Keratinocyte (primary cell): Measurements from ENCODE around the gene SPTBN1. TPM values are rescaled to one million over a fixed set of nuclear protein-coding genes. Genes with fewer than 3 reads are reported as not detected.

Experiments used
- DNase-seq: peaks from one replicate; pipeline ENCODE4 v3.0.0-alpha.2; 2011; ENCODE audit warnings: low read depth, missing footprints, low spot score
- FAIRE-seq: peaks from 2 replicates; lab custom pipeline; 2011; peaks lifted over from hg19 to GRCh38; lab: Jason Lieb, UNC
- H2AFZ ChIP-seq: 2 replicates; pipeline ENCODE4 v1.6.0; 2012; ENCODE audit warnings: low read length, control low read depth, inconsistent platforms; ENCODE audit not compliant: control insufficient read depth
- H3K27ac ChIP-seq: 2 replicates; pipeline ENCODE4 v1.5.1; 2011; ENCODE audit warnings: low read length; ENCODE audit not compliant: control insufficient read depth, insufficient read depth
- H3K27me3 ChIP-seq: 3 replicates; pipeline ENCODE4 v1.6.0; 2011; ENCODE audit warnings: low read length; ENCODE audit not compliant: control insufficient read depth, insufficient read depth; ENCODE audit errors: extremely low read depth
- H3K36me3 ChIP-seq, 2 experiments: 2 replicates in 1 of 2; 3 replicates in 1 of 2; pipeline ENCODE4 v1.5.1; 2011; ENCODE audit warnings: low read length in 2 of 2, mild to moderate bottlenecking in 1 of 2; ENCODE audit not compliant: control insufficient read depth in 2 of 2, insufficient read depth in 2 of 2; ENCODE audit errors: extremely low read depth in 1 of 2
- H3K4me1 ChIP-seq: 3 replicates; pipeline ENCODE4 v1.5.1; 2011; ENCODE audit warnings: low read length; ENCODE audit not compliant: control insufficient read depth, insufficient read depth; ENCODE audit errors: extremely low read depth
- H3K4me2 ChIP-seq: 3 replicates; pipeline ENCODE4 v1.6.0; 2011; ENCODE audit warnings: low read depth, low read length; ENCODE audit not compliant: control insufficient read depth, insufficient read depth; ENCODE audit errors: extremely low read depth
- H3K4me3 ChIP-seq, 3 experiments: fragments of 200-600 bp in 1 of 3; sonication (generic) in 1 of 3; 2 replicates in 2 of 3; 3 replicates in 1 of 3; pipeline ENCODE4 v1.5.1; 2011 to 2016; ENCODE audit warnings: low read length in 3 of 3, mild to moderate bottlenecking in 3 of 3, control low read depth in 2 of 3, inconsistent platforms in 1 of 3, low read depth in 1 of 3, mixed read lengths in 1 of 3, mixed run types in 1 of 3, moderate library complexity in 1 of 3; ENCODE audit not compliant: control insufficient read depth in 2 of 3, insufficient read depth in 2 of 3; ENCODE audit errors: extremely low read depth in 1 of 3
- H3K79me2 ChIP-seq: 2 replicates; pipeline ENCODE4 v1.6.0; 2012; ENCODE audit warnings: low read length; ENCODE audit not compliant: control insufficient read depth, insufficient read depth
- H3K9ac ChIP-seq: 3 replicates; pipeline ENCODE4 v1.6.0; 2011; ENCODE audit warnings: low read length; ENCODE audit not compliant: control insufficient read depth, insufficient read depth; ENCODE audit errors: extremely low read depth
- H3K9me1 ChIP-seq: 3 replicates; pipeline ENCODE4 v1.6.0; 2011; ENCODE audit warnings: low read length; ENCODE audit not compliant: control insufficient read depth, insufficient read depth; ENCODE audit errors: extremely low read depth
- H3K9me3 ChIP-seq: 2 replicates; pipeline ENCODE4 v1.5.1; 2012; ENCODE audit warnings: low read depth, low read length; ENCODE audit not compliant: control insufficient read depth
- H4K20me1 ChIP-seq: 3 replicates; pipeline ENCODE4 v1.6.0; 2011; ENCODE audit warnings: low read length; ENCODE audit not compliant: control insufficient read depth, insufficient read depth; ENCODE audit errors: extremely low read depth
- CTCF ChIP-seq, 3 experiments: IDR thresholded peaks in 1 of 3; conservative IDR thresholded peaks in 1 of 3; optimal IDR thresholded peaks in 1 of 3; 2 replicates in 2 of 3; 3 replicates in 1 of 3; pipeline versions ENCODE3 to v1.5.1; 2011; ENCODE audit warnings: low read length in 3 of 3, mild to moderate bottlenecking in 3 of 3, moderate library complexity in 2 of 3, control low read depth in 1 of 3, inconsistent platforms in 1 of 3; ENCODE audit not compliant: insufficient read depth in 2 of 3; ENCODE audit errors: extremely low read depth in 1 of 3
- EZH2 ChIP-seq: IDR thresholded peaks from one replicate; pipeline ENCODE4 v1.6.1; 2012; ENCODE audit warnings: inconsistent platforms, mild to moderate bottlenecking, low read length, moderate library complexity
- dilution Hi-C: fragments of 300-500 bp; cut with MboI; formaldehyde crosslinking; loops from one replicate; pipeline ENCODE4 v1.7.0; 2020; ENCODE audit warnings: low sequenced_read_pairs; ENCODE audit not compliant: extremely low pct_ligation_motif_present
- polyA plus RNA-seq, 5 experiments: library from polyadenylated mRNA; depleted of rRNA in 3 of 5; stranded (reverse) in 3 of 5; stranded (forward) in 1 of 5; unstranded in 1 of 5; fragments of >200 nt; gene quantifications; 1 replicate in 1 of 5; 2 replicates in 3 of 5; 3 replicates in 1 of 5; pipeline versions ENCODE4 v1.2.1 to v1.2.3, GENCODE V29; 2011 to 2012; ENCODE audit warnings: missing spikeins in 2 of 5, low read depth in 1 of 5, low replicate concordance in 1 of 5

SPTBN1 gene
- polyA plus RNA-seq, 1 donor (not counting 4 experiments of a cell fraction or from before 2014, with no cell fraction given) = 40.0 TPM

- no peaks in the 10 kb centered on the region for H3K36me3 ChIP-seq
- no peaks in the 10 kb centered on the region for H3K27me3 ChIP-seq
- no peak overlapping the region for H2AFZ ChIP-seq
- no peak overlapping the region for H3K4me2 ChIP-seq
- no peak overlapping the region for H3K27ac ChIP-seq
- H4K20me1 ChIP-seq = no peaks in the 10 kb centered on the region
- FAIRE-seq = no peak
- TF ChIP-seq EZH2 = no peak
- no peak for TF ChIP-seq CTCF (optimal IDR thresholded peaks at IDR 0.05 in 1 of 3, IDR thresholded peaks at IDR 0.05 in 1 of 3, conservative IDR thresholded peaks at IDR 0.05 in 1 of 3; ENCODE audit: extremely low read depth in 1 of 3, insufficient read depth in 2 of 3, low read length in 3 of 3)
- dilution Hi-C loops = no loop called here
- H3K4me1 ChIP-seq = no peaks in the 10 kb centered on the region
- no peak for DNase-seq
- no peaks in the 10 kb centered on the region for H3K9me1 ChIP-seq
- H3K79me2 ChIP-seq = no peaks in the 10 kb centered on the region
- no peaks in the 10 kb centered on the region for H3K9me3 ChIP-seq
- H3K4me3 ChIP-seq = no peak overlapping the region
- no peak overlapping the region for H3K9ac ChIP-seq
Observed at GRCh38 chr2:54716375-54716774, 260.2 kb downstream of the SPTBN1 start.

DNA sequence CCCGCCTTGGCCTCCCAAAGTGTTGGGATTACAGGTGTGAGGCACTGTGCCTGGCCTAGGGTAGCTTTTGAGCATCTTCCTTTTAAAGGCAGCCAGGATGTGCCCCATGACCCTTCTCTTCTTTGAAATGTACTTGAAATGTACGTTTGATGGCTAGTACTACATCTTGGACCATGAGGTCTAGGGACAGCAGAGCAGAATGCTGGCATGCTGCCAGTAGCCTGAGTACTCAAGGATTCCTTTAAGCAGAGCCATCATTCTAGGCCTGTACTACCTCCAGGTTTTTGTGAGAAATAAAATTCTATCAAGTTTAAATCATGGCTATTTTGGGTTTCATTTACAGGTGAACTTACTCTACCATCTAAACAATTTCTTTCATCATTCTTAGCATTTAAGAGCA, 264.4 kb downstream of the SPTBN1 start:
- Histone ChIP-seq H4K20me1 (no peaks in the 10 kb centered on the region), H3K27me3 (peaks cover 11% of the 10 kb centered on the region), H3K9me3 (no peaks in the 10 kb centered on the region), H2AFZ (no peak overlapping the region), H3K79me2 (no peaks in the 10 kb centered on the region), H3K9me1 (no peaks in the 10 kb centered on the region), H3K27ac (no peak overlapping the region), H3K9ac (no peak overlapping the region), H3K36me3 (no peaks in the 10 kb centered on the region), H3K4me2 (no peak overlapping the region), H3K4me3 (no peak overlapping the region), H3K4me1 (peaks cover 13% of the 10 kb centered on the region)
- TF ChIP-seq CTCF (optimal IDR thresholded peaks at IDR 0.05 in 1 of 3, IDR thresholded peaks at IDR 0.05 in 1 of 3, conservative IDR thresholded peaks at IDR 0.05 in 1 of 3; ENCODE audit: extremely low read depth in 1 of 3, insufficient read depth in 2 of 3, low read length in 3 of 3) (no peak), EZH2 (no peak)
- FAIRE-seq = no peak
- DNase-seq = no peak
- dilution Hi-C loops = no loop called here

Other genes with a start within 250 kb of the SPTBN1 start
- gene TSPYL6, start 200.1 kb upstream of the SPTBN1 start, polyA plus RNA-seq = not detected in 3 replicates